OCI-LY7 (cell line): Measurements from ENCODE around the gene OAF.

Source experiments
- EZH2phosphoT487 ChIP-seq: fragments of 200-600 bp; sonication (generic); IDR thresholded peaks from 2 replicates; pipeline ENCODE4 v1.6.1; 2018; ENCODE audit warnings: low read depth, borderline replicate concordance, mild to moderate bottlenecking, mixed run types, antibody characterized with exemption, low read length, moderate library complexity, mixed read lengths
- TF ChIP-seq, protein P1 (sequence below): fragments of 200-600 bp; sonication (generic); conservative IDR thresholded peaks from 2 replicates; pipeline ENCODE4 v1.5.1; 2014; ENCODE audit warnings: mild to moderate bottlenecking, antibody characterized with exemption, low read length, moderate library complexity, mixed read lengths

DNA sequence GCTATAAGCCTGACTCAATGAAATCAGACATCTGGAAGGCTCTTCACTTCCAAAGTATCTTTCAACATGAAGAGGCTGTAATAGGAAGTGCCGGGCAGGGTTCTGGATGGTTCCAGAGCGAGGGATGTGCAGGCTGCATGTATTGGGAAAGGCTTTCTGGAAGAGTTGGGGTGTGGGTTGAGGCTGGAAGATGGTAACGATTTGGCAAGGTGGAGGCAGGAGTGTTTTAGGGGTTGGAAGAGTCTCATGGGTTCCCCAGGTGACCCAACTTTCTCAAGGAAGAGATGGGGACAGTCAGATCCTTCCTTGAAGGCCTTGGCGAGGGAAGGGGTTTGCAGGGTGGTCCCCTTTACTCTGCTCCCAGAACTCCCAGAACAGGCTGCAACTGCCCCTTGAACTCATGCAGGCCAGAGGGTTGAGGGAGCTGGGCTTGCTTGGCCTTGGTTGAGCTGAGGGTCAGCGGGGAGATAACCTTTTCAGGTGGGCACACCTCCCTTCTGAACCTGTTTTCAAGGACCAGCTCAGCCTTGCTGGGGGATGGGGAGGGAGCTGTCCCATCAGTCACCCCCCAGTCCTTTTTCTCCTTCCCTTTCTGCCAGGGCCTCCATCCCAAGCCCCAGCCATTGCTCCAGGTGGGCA lies 19.7 kb downstream of the OAF start:
- TF ChIP-seq, protein P1, sequence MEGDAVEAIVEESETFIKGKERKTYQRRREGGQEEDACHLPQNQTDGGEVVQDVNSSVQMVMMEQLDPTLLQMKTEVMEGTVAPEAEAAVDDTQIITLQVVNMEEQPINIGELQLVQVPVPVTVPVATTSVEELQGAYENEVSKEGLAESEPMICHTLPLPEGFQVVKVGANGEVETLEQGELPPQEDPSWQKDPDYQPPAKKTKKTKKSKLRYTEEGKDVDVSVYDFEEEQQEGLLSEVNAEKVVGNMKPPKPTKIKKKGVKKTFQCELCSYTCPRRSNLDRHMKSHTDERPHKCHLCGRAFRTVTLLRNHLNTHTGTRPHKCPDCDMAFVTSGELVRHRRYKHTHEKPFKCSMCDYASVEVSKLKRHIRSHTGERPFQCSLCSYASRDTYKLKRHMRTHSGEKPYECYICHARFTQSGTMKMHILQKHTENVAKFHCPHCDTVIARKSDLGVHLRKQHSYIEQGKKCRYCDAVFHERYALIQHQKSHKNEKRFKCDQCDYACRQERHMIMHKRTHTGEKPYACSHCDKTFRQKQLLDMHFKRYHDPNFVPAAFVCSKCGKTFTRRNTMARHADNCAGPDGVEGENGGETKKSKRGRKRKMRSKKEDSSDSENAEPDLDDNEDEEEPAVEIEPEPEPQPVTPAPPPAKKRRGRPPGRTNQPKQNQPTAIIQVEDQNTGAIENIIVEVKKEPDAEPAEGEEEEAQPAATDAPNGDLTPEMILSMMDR = no peak
- TF ChIP-seq EZH2phosphoT487 = no peak
